HepG2 (cell line): ENCODE data around the gene NPBWR2. TPM values are rescaled to one million over a fixed set of nuclear protein-coding genes. Genes with fewer than 3 reads are reported as not detected.
A peak's percentile ranks its signal among the peaks of the same experiment; 100 is the strongest.

Experiments
- ATAC-seq: fragments of 200-7000 bp; cut with Tn5 transposase; 3 replicates; pipeline ENCODE4 v1.9.1; 2020; ENCODE audit warnings: mild to moderate bottlenecking, moderate library complexity
- BruUV-seq: library from RNA; stranded (reverse); fragments of 400-500 nt; replicated peaks from 2 replicates; lab custom pipeline; 2021; lab: Mats Ljungman, UMichigan
- CTCF ChIA-PET: fragments of 300-600 bp; formaldehyde crosslinking; extraction: SDS; loops from one replicate; lab custom pipeline; 2021; ENCODE audit warnings: low total read pairs, inconsistent platforms, low intra/inter-chr PET ratio; lab: Yijun Ruan, JAX
- POLR2A ChIA-PET: fragments of 350-600 bp; sonication (Branson Sonifier 250); formaldehyde crosslinking; loops from one replicate; lab custom pipeline; 2020; ENCODE audit warnings: antibody characterized with exemption, inconsistent platforms; lab: Yijun Ruan, JAX
- DNase-seq: peaks from one replicate; pipeline ENCODE4 v3.0.0-alpha.2; 2015; ENCODE audit warnings: low spot score
- FAIRE-seq: peaks from 3 replicates; lab custom pipeline; 2011; peaks lifted over from hg19 to GRCh38; lab: Jason Lieb, UNC
- H2AFZ ChIP-seq: one replicate; pipeline ENCODE4 v1.6.1; 2011; ENCODE audit warnings: low read length, inconsistent platforms
- H3K27ac ChIP-seq: fragments of 300-600 bp; 3 replicates; pipeline ENCODE4 v1.8.0; 2011; ENCODE audit warnings: mixed run types, mild to moderate bottlenecking, mixed read lengths, low read length, inconsistent platforms; ENCODE audit not compliant: insufficient read depth; ENCODE audit errors: extremely low read length
- H3K27me3 ChIP-seq, 2 experiments: fragments of 200-600 bp in 1 of 2; 2 replicates in 1 of 2; 3 replicates in 1 of 2; pipeline versions ENCODE4 v1.6.0 to v1.8.0; 2011; ENCODE audit warnings: low read length in 2 of 2, mild to moderate bottlenecking in 2 of 2, moderate library complexity in 2 of 2, inconsistent platforms in 1 of 2; ENCODE audit not compliant: insufficient read depth in 2 of 2, control insufficient read depth in 1 of 2
- H3K36me3 ChIP-seq, 2 experiments: fragments of 200-600 bp in 1 of 2; replicated peaks in 1 of 2; 2 replicates in 1 of 2; 3 replicates in 1 of 2; pipeline versions ENCODE4 v1.5.1 to v1.8.0; 2011; ENCODE audit warnings: low read length in 2 of 2, inconsistent platforms in 1 of 2; ENCODE audit not compliant: insufficient read depth in 2 of 2, control insufficient read depth in 1 of 2
- H3K4me1 ChIP-seq: 2 replicates; pipeline ENCODE4 v1.5.1; 2012; ENCODE audit warnings: low read length, inconsistent platforms; ENCODE audit not compliant: insufficient read depth
- H3K4me2 ChIP-seq: 2 replicates; pipeline ENCODE4 v1.6.0; 2011; ENCODE audit warnings: low read depth, low read length, inconsistent platforms
- H3K4me3 ChIP-seq, 3 experiments: fragments of 200-600 bp in 1 of 3; sonication (generic), shearing (Covaris generic) in 1 of 3; replicated peaks in 1 of 3; 2 replicates each; pipeline ENCODE4 v1.5.1; 2011 to 2016; ENCODE audit warnings: low read length in 3 of 3, inconsistent platforms in 2 of 3, low read depth in 2 of 3, mild to moderate bottlenecking in 2 of 3, control low read depth in 1 of 3, mixed read lengths in 1 of 3; ENCODE audit not compliant: insufficient read depth in 1 of 3
- H3K79me2 ChIP-seq: one replicate; pipeline ENCODE4 v1.6.1; 2011; ENCODE audit warnings: low read length, inconsistent platforms; ENCODE audit not compliant: insufficient read depth
- H3K9ac ChIP-seq: 2 replicates; pipeline ENCODE4 v1.6.0; 2011; ENCODE audit warnings: mild to moderate bottlenecking, low read depth, low read length, inconsistent platforms; ENCODE audit not compliant: insufficient read depth
- H3K9me3 ChIP-seq: 2 replicates; pipeline ENCODE4 v1.5.1; 2012; ENCODE audit warnings: mild to moderate bottlenecking, low read length
- H4K20me1 ChIP-seq: 2 replicates; pipeline ENCODE4 v1.6.0; 2011; ENCODE audit warnings: inconsistent platforms, mild to moderate bottlenecking, low read length, moderate library complexity; ENCODE audit not compliant: insufficient read depth
- ARNT2 ChIP-seq: sonication (generic); formaldehyde crosslinking; IDR thresholded peaks from 2 replicates; pipeline ENCODE4 v1.8.0; 2022; ENCODE audit warnings: mild to moderate bottlenecking, low read depth, missing genetic modification reagents, moderate library complexity
- HIVEP1 ChIP-seq: sonication (generic); formaldehyde crosslinking; IDR thresholded peaks from 2 replicates; pipeline ENCODE4 v1.4.0; 2020; ENCODE audit warnings: mild to moderate bottlenecking, missing genetic modification reagents
- KLF12 ChIP-seq: sonication (generic); formaldehyde crosslinking; IDR thresholded peaks from 2 replicates; pipeline ENCODE4 v1.4.0; 2020; ENCODE audit warnings: missing genetic modification reagents, borderline replicate concordance
- KLF16 ChIP-seq, 2 experiments: sonication (generic) in 1 of 2; formaldehyde crosslinking in 1 of 2; IDR thresholded peaks; 2 replicates each; pipeline versions ENCODE4 v1.6.1 to v1.8.0; 2016 to 2023; ENCODE audit warnings: missing genetic modification reagents in 2 of 2, missing compliant biosample characterization in 1 of 2
- MEIS2 ChIP-seq: sonication (generic); formaldehyde crosslinking; IDR thresholded peaks from 2 replicates; pipeline ENCODE4 v1.9.0; 2021; ENCODE audit warnings: mild to moderate bottlenecking, missing genetic modification reagents
- MXD1 ChIP-seq: sonication (generic); formaldehyde crosslinking; IDR thresholded peaks from 2 replicates; pipeline ENCODE4 v1.4.0; 2020; ENCODE audit warnings: mild to moderate bottlenecking, missing genetic modification reagents
- NCOR1 ChIP-seq: fragments of 200-600 bp; sonication (generic); IDR thresholded peaks from 2 replicates; pipeline ENCODE4 v1.7.0; 2017; ENCODE audit warnings: antibody characterized with exemption, low read length, borderline replicate concordance
- NR2F1 ChIP-seq, 2 experiments: fragments of 450-650 bp in 1 of 2; formaldehyde crosslinking in 1 of 2; IDR thresholded peaks; 2 replicates each; pipeline versions ENCODE4 v1.5.0 to v1.6.1; 2016 to 2020; ENCODE audit warnings: mild to moderate bottlenecking in 1 of 2, missing compliant biosample characterization in 1 of 2, missing genetic modification reagents in 1 of 2, moderate library complexity in 1 of 2
- ZFP91 ChIP-seq: sonication (generic); formaldehyde crosslinking; IDR thresholded peaks from 2 replicates; pipeline ENCODE4 v1.9.0; 2022; ENCODE audit warnings: missing genetic modification reagents, mild to moderate bottlenecking, borderline replicate concordance
- ZNF484 ChIP-seq: sonication (generic); formaldehyde crosslinking; IDR thresholded peaks from 2 replicates; pipeline ENCODE4 v1.5.1; 2020; ENCODE audit warnings: mild to moderate bottlenecking, low read depth, missing genetic modification reagents, borderline replicate concordance
- ZNF687 ChIP-seq: sonication (generic); formaldehyde crosslinking; IDR thresholded peaks from 2 replicates; pipeline ENCODE4 v1.5.1; 2020; ENCODE audit warnings: mild to moderate bottlenecking, missing genetic modification reagents, moderate library complexity
- ZNF703 ChIP-seq: sonication (generic); formaldehyde crosslinking; IDR thresholded peaks from 2 replicates; pipeline ENCODE4 v1.5.1; 2020; ENCODE audit warnings: missing genetic modification reagents, mild to moderate bottlenecking, moderate library complexity, borderline replicate concordance
- ZNF709 ChIP-seq: sonication (generic); formaldehyde crosslinking; IDR thresholded peaks from 2 replicates; pipeline ENCODE4 v1.5.0; 2020; ENCODE audit warnings: mild to moderate bottlenecking, missing genetic modification reagents
- ZNF776 ChIP-seq: sonication (generic); formaldehyde crosslinking; IDR thresholded peaks from 2 replicates; pipeline ENCODE4 v1.4.0; 2020; ENCODE audit warnings: mild to moderate bottlenecking, missing genetic modification reagents
- WGBS: methylation state at CpG from one replicate; pipeline ENCODE4 v1.1.6; 2017; ENCODE audit warnings: low lambda C conversion rate; 5-methylcytosine and 5-hydroxymethylcytosine counted together
- in situ Hi-C: cut with HindIII; loops from 2 replicates; pipeline ENCODE4 v1.10.0; 2017; ENCODE audit warnings: low pct_unique_long_range_greater_than_20kb; ENCODE audit not compliant: extremely low pct_ligation_motif_present
- intact Hi-C: fragments of 100-400 bp; cut with micrococcal nuclease; formaldehyde crosslinking; loops from one replicate; pipeline ENCODE4 v1.10.0; 2022; ENCODE audit not compliant: unreplicated experiment
- polyA plus RNA-seq, 8 experiments: library from polyadenylated mRNA; depleted of rRNA in 3 of 8; stranded (reverse) in 7 of 8; unstranded in 1 of 8; fragments of >200 nt; fragmentation: Illumina TruSeq in 4 of 8; extraction: Trizol in 4 of 8; gene quantifications; 2 replicates each; pipeline versions ENCODE4 v1.2.1 to v1.2.3, GENCODE V29; 2011 to 2016; ENCODE audit warnings: low read depth in 4 of 8, missing spikeins in 1 of 8, mixed read lengths in 1 of 8; ENCODE audit not compliant: insufficient read depth in 1 of 8
- total RNA-seq, 5 experiments: library from RNA; depleted of rRNA; stranded (reverse); fragments of >200 nt; fragmentation: Illumina TruSeq; extraction: Trizol; gene quantifications; 2 replicates each; pipeline ENCODE4 v1.2.3, GENCODE V29; 2016; ENCODE audit warnings: low read depth in 1 of 5

Gene NPBWR2
- total and polyA plus RNA-seq, 2 of the 13 experiments (the other 11 are each of a cell fraction or from before 2014, with no cell fraction given) = not detected

- FAIRE-seq = no peak
- peak; percentile 37 for ATAC-seq
- Histone ChIP-seq H3K36me3 (no peaks in the 10 kb centered on the region), H3K27ac (no peak overlapping the region), H3K4me2 (peak overlapping the region; percentile 38), H3K9me3 (no peaks in the 10 kb centered on the region), H4K20me1 (no peaks in the 10 kb centered on the region), H2AFZ (no peak overlapping the region), H3K79me2 (no peaks in the 10 kb centered on the region), H3K27me3 (peaks cover 7 to 34% of the 10 kb centered on the region in 2 experiments), H3K9ac (no peak overlapping the region), H3K4me1 (peaks cover 11% of the 10 kb centered on the region), H3K4me3 (0 out of 6 replicates have a peak overlapping the region, but pooled peaks of 1 of the 3 experiments have one; percentile 8)
- no peak for DNase-seq
- CTCF ChIA-PET = interaction anchor here (1.5 to 2.5 kb wide), 4 partner anchors 18 to 139 kb away, joined by 7 to 21 read pairs (median 12); partner anchors contain the start of genes LKAAEAR1 and PRPF6
- in situ Hi-C loops = loop anchor here (5.0 kb wide), 1 partner anchor 38 kb away; the partner anchor contains the start of genes LKAAEAR1 and OPRL1
- intact Hi-C loops = loop anchor here (1.0 to 2.0 kb wide), 3 partner anchors 17 to 139 kb away; partner anchors contain the start of gene PRPF6
- WGBS = 32% methylated on average over 10 of the region's 14 CpGs
- BruUV-seq = no TSS peak
- POLR2A ChIA-PET = interaction anchor here (1.0 to 1.3 kb wide), 4 partner anchors 11 to 163 kb away, joined by 3 to 8 read pairs (median 4); partner anchors contain the start of gene C20orf204
- TF ChIP-seq ZNF687 (CRISPR knock-in tag) (peak; percentile 57), NCOR1 (no peak), ARNT2 (CRISPR knock-in tag) (0 out of 2 replicates have a peak, but pooled peaks have one; percentile 5), KLF12 (CRISPR knock-in tag) (no peak), ZFP91 (CRISPR knock-in tag) (peak; percentile 15; the same call in 1 of the 2 replicates), ZNF776 (CRISPR knock-in tag) (no peak), NR2F1 (CRISPR knock-in tag; IDR thresholded peaks at IDR 0.05) (no peak), ZNF709 (CRISPR knock-in tag) (no peak), ZNF703 (no peak), MXD1 (CRISPR knock-in tag) (no peak), HIVEP1 (CRISPR knock-in tag) (peak; percentile 20; the same call in 1 of the 2 replicates), ZNF484 (CRISPR knock-in tag) (no peak), KLF16 (CRISPR knock-in tag; IDR thresholded peaks at IDR 0.05) (no peak), MEIS2 (CRISPR knock-in tag) (no peak)
Observed at GRCh38 chr20:64119681-64120341, 12.4 kb upstream of the NPBWR2 start.
